VCaP (cell line): ENCODE results near the gene SLC39A7.

Experiments used
- H3K27ac ChIP-seq: fragments of 450-650 bp; 2 replicates; pipeline ENCODE4 v1.5.1; 2017
- CTCF ChIP-seq: fragments of 450-650 bp; conservative IDR thresholded peaks from 2 replicates; pipeline ENCODE4 v1.5.1; 2017; ENCODE audit warnings: mild to moderate bottlenecking, moderate library complexity

The SLC39A7 gene

DNA sequence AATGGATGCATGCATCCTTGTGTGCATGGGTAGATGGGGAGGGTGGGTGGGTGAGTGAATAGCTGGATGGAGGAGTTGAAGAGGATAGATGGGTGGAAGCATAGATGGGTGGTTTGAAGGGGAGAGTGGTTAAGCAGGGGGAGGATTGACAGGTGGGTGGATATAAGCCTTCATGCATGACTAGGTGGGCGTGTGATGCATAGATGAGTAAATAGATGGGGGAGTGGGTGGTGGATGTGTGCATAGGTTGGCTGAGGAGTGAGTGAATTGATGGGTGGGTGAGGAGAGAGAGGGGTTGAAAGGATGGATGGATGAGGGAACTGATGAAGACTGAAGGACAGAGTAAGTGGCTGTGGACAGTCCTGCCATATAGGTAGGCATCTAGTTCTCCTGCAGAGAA, 12.9 kb upstream of the SLC39A7 start:
- TF ChIP-seq CTCF, result no peak
- no peak overlapping the region for H3K27ac ChIP-seq

- no peak for TF ChIP-seq CTCF
- H3K27ac ChIP-seq, result no peak overlapping the region
These were observed 11.5 kb upstream of the SLC39A7 start for GRCh38 chr6:33189164-33189563.

DNA sequence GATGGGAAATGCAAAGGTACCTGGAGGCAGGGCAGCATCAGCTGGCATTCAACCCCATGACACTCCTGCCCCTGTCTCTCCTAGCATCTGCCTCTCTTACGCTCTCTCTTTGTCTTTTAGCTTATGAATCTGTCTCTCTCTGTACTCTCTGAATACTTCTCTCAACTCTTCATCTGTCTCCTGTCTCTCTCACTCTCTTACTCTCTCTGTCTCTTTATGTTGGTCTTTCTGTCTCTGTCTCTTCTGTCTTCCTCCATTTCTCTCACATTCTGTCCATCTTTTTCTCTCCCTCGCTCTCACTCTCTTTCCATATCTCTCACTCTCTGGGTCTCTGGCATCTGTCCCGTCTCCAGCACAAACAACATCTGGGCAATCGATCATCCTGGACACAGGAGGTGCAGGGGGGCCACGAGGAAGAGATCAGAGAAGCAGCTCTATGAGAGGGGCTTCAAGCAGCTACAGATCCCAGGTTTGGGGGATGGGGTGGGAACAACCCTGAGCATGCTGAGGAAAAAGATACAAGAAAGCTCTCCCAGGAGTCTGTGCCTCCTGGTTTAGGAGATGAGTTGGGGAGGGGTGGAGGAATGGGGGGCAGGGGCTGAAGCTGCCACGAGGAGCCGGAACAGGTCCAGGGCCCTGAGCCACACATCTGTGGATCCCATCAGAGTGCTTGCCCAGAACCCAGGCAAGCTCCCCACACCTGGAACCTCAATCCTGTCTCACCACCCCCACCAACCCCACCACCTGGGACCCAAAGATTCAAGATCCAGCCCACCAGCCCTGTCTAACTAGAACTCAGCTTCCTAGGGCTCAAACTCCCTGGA, 10.8 kb upstream of the SLC39A7 start:
- no peak for TF ChIP-seq CTCF

GRCh38 chr6:33190504-33191107, 10.1 kb upstream of the SLC39A7 start:
- TF ChIP-seq CTCF, result no peak
- no peak overlapping the region for H3K27ac ChIP-seq

More for the DNA sequence above, 10.8 kb upstream of the SLC39A7 start:
- H3K27ac ChIP-seq, result no peak overlapping the region

DNA sequence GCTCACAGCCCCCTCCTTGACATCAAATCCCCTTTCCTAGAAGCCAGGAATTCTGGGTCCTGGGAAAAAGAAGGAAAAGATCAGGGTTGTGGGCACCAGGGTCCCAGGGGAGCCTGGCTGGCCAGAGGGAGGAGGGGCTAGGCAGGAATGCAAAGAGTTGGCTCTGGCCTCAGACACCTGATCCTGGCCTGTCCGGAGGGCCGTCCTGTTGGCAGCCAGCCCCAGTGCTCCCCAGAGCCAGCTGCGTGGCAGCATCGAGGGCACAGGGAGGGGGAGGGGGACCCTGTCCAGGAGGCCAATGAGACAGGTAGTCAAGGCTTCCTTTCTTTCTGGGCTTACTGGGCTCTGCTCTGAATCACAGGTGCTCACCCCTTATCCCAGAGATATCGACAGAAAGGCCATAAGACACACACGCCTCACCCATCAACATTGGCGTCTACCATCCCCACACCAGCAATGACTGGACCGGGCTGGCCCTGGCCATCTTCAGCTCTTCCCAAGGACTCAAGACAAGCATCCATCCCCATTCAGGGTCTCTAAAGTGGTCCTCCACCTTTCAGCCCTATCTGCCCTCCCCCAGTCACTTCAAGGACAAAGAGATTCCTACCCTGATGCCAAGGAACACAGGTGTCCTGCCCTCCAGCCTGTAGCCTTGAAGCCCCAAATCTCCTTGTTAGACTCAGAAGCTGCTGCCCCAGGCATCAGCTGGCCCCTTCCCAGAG, 9.1 kb upstream of the SLC39A7 start:
- no peak for TF ChIP-seq CTCF
- no peak overlapping the region for H3K27ac ChIP-seq

DNA sequence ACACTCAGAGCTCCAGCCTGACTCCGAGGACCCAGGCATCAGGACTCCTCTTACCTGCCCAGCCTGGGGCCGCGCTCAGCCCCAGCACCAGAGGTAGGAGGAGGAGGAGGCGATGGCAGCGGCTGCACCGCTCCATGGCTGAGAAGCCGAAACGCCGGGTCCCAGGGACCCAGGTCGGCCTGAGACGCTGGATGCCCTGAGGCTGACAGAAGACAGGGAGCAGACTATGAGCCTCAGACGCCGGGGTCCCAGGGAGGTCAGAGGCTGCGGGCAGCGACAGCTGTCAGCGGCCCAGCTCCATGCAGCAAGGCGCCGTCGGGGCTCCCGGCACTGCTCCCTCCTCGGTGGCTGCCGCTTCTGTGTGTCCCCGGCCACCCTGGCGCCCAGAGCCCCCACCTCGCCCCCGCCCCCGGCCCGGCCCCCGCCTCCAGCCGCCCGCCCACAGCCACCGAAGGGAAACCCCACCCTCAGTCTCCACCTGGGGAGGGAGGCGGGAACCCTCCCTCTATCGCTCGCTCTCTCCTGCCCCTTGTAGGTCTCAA, 8.5 kb upstream of the SLC39A7 start, which contains the start of gene COL11A2:
COL11A2 (minus strand) TSS at position 363 of the 542 bp plus-strand sequence; CDS start at position 136, 227 bp downstream.
- peak within 1 kb of the TSS; percentile 37; the same call in 1 of the 2 replicates for H3K27ac ChIP-seq
- no peak for TF ChIP-seq CTCF
